ENCODE measurements around the gene PPP1R9A. TPM values are rescaled to one million over a fixed set of nuclear protein-coding genes. Genes with fewer than 3 reads are reported as not detected.
"Not testable (repeated sequence)": the region's sequence is repeated elsewhere in the genome, so short reads cannot be mapped to it uniquely, and the experiment has no call there.

PPP1R9A gene
- total and polyA plus RNA-seq, 7 experiments from 2014 or later: 0.21 to 1.4 TPM; not detected in 5

- Mint-ChIP-seq H3K4me1 (no peaks in the 10 kb centered on the region), H3K27me3 (peaks cover 0 to 6% (median 0%) of the 10 kb centered on the region in 5 donors), H3K4me3 (no peak overlapping the region), H3K9me3 (peaks cover 0 to 9% (median 4%) of the 10 kb centered on the region in 11 donors), H3K27ac (no peak overlapping the region), H3K36me3 (no peaks in the 10 kb centered on the region)
- no peak overlapping the region for H3K27ac ChIP-seq (ENCODE audit: low read depth, low read length)
- H3K27me3 ChIP-seq (ENCODE audit: control insufficient read depth in 2 of 2, insufficient read depth in 2 of 2, low read length in 2 of 2): no peaks in the 10 kb centered on the region
- no peaks in the 10 kb centered on the region for H3K9me3 ChIP-seq (ENCODE audit: control insufficient read depth in 2 of 3, low read length in 3 of 3)
- H3K36me3 ChIP-seq (ENCODE audit: control insufficient read depth in 2 of 3, insufficient read depth in 3 of 3, low read length in 3 of 3): no peaks in the 10 kb centered on the region
- ChIA-PET POLR2A (no interaction called here), CTCF (no interaction called here)
- intact Hi-C loops (cut with micrococcal nuclease): no loop called here
- no peak overlapping the region for H3K4me3 ChIP-seq (ENCODE audit: low read length)
- no peaks in the 10 kb centered on the region for H3K4me1 ChIP-seq (ENCODE audit: control insufficient read depth in 2 of 2, insufficient read depth in 2 of 2, low read length in 2 of 2)
- ATAC-seq (no peak), DNase-seq (no peak)
Observed at GRCh38 chr7:94996369-94996768, 89.0 kb downstream of the PPP1R9A start.

GRCh38 chr7:94997547-94997946 lies 90.2 kb downstream of the PPP1R9A start:
- Mint-ChIP-seq H3K9me3 (peaks cover 0 to 7% (median 0%) of the 10 kb centered on the region in 11 donors), H3K36me3 (no peaks in the 10 kb centered on the region), H3K4me1 (no peaks in the 10 kb centered on the region), H3K4me3 (no peak overlapping the region), H3K27me3 (peaks cover 0 to 12% (median 0%) of the 10 kb centered on the region in 5 donors), H3K27ac (no peak overlapping the region)
- POLR2A ChIA-PET: no interaction called here
- CTCF ChIA-PET: no interaction called here
- ATAC-seq (no peak), DNase-seq (no peak)
- H3K27ac ChIP-seq (ENCODE audit: low read depth, low read length): no peak overlapping the region
- H3K9me3 ChIP-seq (ENCODE audit: control insufficient read depth in 2 of 3, low read length in 3 of 3): no peaks in the 10 kb centered on the region
- H3K4me3 ChIP-seq (ENCODE audit: low read length): no peak overlapping the region
- intact Hi-C loops (cut with micrococcal nuclease): no loop called here
- no peaks in the 10 kb centered on the region for H3K36me3 ChIP-seq (ENCODE audit: control insufficient read depth in 2 of 3, insufficient read depth in 3 of 3, low read length in 3 of 3)
- H3K4me1 ChIP-seq (ENCODE audit: control insufficient read depth in 2 of 2, insufficient read depth in 2 of 2, low read length in 2 of 2): no peaks in the 10 kb centered on the region
- no peaks in the 10 kb centered on the region for H3K27me3 ChIP-seq (ENCODE audit: control insufficient read depth in 2 of 2, insufficient read depth in 2 of 2, low read length in 2 of 2)

GRCh38 chr7:94998266-94999068 lies 91.1 kb downstream of the PPP1R9A start:
- ChIA-PET POLR2A (no interaction called here), CTCF (no interaction called here)
- H3K27ac Mint-ChIP-seq: no peak overlapping the region
- no peaks in the 10 kb centered on the region for H3K4me1 ChIP-seq (ENCODE audit: control insufficient read depth in 2 of 2, insufficient read depth in 2 of 2, low read length in 2 of 2)
- H3K4me3 ChIP-seq (ENCODE audit: low read length): no peak overlapping the region
- H3K36me3 Mint-ChIP-seq: no peaks in the 10 kb centered on the region
- H3K9me3 Mint-ChIP-seq: peaks cover 0 to 7% (median 0%) of the 10 kb centered on the region in 11 donors
- DNase-seq (no peak), ATAC-seq (no peak)
- H3K27me3 Mint-ChIP-seq: peaks cover 0 to 12% (median 0%) of the 10 kb centered on the region in 5 donors
- intact Hi-C loops (cut with micrococcal nuclease): no loop called here
- H3K27ac ChIP-seq (ENCODE audit: low read depth, low read length): no peak overlapping the region
- no peaks in the 10 kb centered on the region for H3K36me3 ChIP-seq (ENCODE audit: control insufficient read depth in 2 of 3, insufficient read depth in 3 of 3, low read length in 3 of 3)
- H3K4me3 Mint-ChIP-seq: no peak overlapping the region
- H3K4me1 Mint-ChIP-seq: no peaks in the 10 kb centered on the region
- no peaks in the 10 kb centered on the region for H3K9me3 ChIP-seq (ENCODE audit: control insufficient read depth in 2 of 3, low read length in 3 of 3)
- no peaks in the 10 kb centered on the region for H3K27me3 ChIP-seq (ENCODE audit: control insufficient read depth in 2 of 2, insufficient read depth in 2 of 2, low read length in 2 of 2)

GRCh38 chr7:94999069-94999351 lies 91.6 kb downstream of the PPP1R9A start:
- ATAC-seq: no peak

GRCh38 chr7:94999601-95000000 lies 92.2 kb downstream of the PPP1R9A start:
- POLR2A ChIA-PET; H3K27me3 ChIP-seq (ENCODE audit: control insufficient read depth in 2 of 2, insufficient read depth in 2 of 2, low read length in 2 of 2); H3K27ac Mint-ChIP-seq; H3K36me3 Mint-ChIP-seq; DNase-seq; H3K4me1 ChIP-seq (ENCODE audit: control insufficient read depth in 2 of 2, insufficient read depth in 2 of 2, low read length in 2 of 2); H3K4me3 Mint-ChIP-seq; intact Hi-C loops (cut with micrococcal nuclease); H3K4me3 ChIP-seq (ENCODE audit: low read length); H3K9me3 ChIP-seq (ENCODE audit: control insufficient read depth in 2 of 3, low read length in 3 of 3); H3K27ac ChIP-seq (ENCODE audit: low read depth, low read length); H3K36me3 ChIP-seq (ENCODE audit: control insufficient read depth in 2 of 3, insufficient read depth in 3 of 3, low read length in 3 of 3); H3K9me3 Mint-ChIP-seq; ATAC-seq; H3K4me1 Mint-ChIP-seq; CTCF ChIA-PET: not testable (repeated sequence)
- peaks cover 0 to 12% (median 0%) of the 10 kb centered on the region in 5 donors for H3K27me3 Mint-ChIP-seq

More at GRCh38 chr7:94999069-94999351, 91.6 kb downstream of the PPP1R9A start:
- DNase-seq: no peak
- H3K27me3 Mint-ChIP-seq: peaks cover 0 to 12% (median 0%) of the 10 kb centered on the region in 5 donors
- no peaks in the 10 kb centered on the region for H3K9me3 ChIP-seq (ENCODE audit: control insufficient read depth in 2 of 3, low read length in 3 of 3)
- POLR2A ChIA-PET: no interaction called here
- CTCF ChIA-PET: no interaction called here
- no peaks in the 10 kb centered on the region for H3K27me3 ChIP-seq (ENCODE audit: control insufficient read depth in 2 of 2, insufficient read depth in 2 of 2, low read length in 2 of 2)
- intact Hi-C loops (cut with micrococcal nuclease): no loop called here
- no peaks in the 10 kb centered on the region for H3K36me3 ChIP-seq (ENCODE audit: control insufficient read depth in 2 of 3, insufficient read depth in 3 of 3, low read length in 3 of 3)
- H3K36me3 Mint-ChIP-seq: no peaks in the 10 kb centered on the region
- H3K27ac Mint-ChIP-seq: no peak overlapping the region
- no peak overlapping the region for H3K27ac ChIP-seq (ENCODE audit: low read depth, low read length)
- H3K4me1 ChIP-seq (ENCODE audit: control insufficient read depth in 2 of 2, insufficient read depth in 2 of 2, low read length in 2 of 2): no peaks in the 10 kb centered on the region
- H3K4me1 Mint-ChIP-seq: no peaks in the 10 kb centered on the region
- no peak overlapping the region for H3K4me3 Mint-ChIP-seq
- no peak overlapping the region for H3K4me3 ChIP-seq (ENCODE audit: low read length)
- peaks cover 0 to 2% (median 0%) of the 10 kb centered on the region in 11 donors for H3K9me3 Mint-ChIP-seq

- Mint-ChIP-seq H3K36me3 (no peaks in the 10 kb centered on the region), H3K4me1 (no peaks in the 10 kb centered on the region)
Observed at GRCh38 chr7:95001258-95001657, 93.9 kb downstream of the PPP1R9A start.

GRCh38 chr7:95001815-95002561 lies 94.6 kb downstream of the PPP1R9A start:
- POLR2A ChIA-PET: no interaction called here
- Mint-ChIP-seq H3K4me1 (no peaks in the 10 kb centered on the region), H3K36me3 (no peaks in the 10 kb centered on the region), H3K27ac (no peak overlapping the region), H3K9me3 (no peaks in the 10 kb centered on the region), H3K4me3 (no peak overlapping the region), H3K27me3 (peaks cover 0 to 12% (median 0%) of the 10 kb centered on the region in 5 donors)
- no peak for ATAC-seq
- intact Hi-C loops (cut with micrococcal nuclease): no loop called here
- Histone ChIP-seq H3K4me1 (ENCODE audit: control insufficient read depth in 2 of 2, insufficient read depth in 2 of 2, low read length in 2 of 2) (no peaks in the 10 kb centered on the region), H3K4me3 (ENCODE audit: low read length) (no peak overlapping the region), H3K27ac (ENCODE audit: low read depth, low read length) (no peak overlapping the region), H3K9me3 (ENCODE audit: control insufficient read depth in 2 of 3, low read length in 3 of 3) (no peaks in the 10 kb centered on the region), H3K36me3 (ENCODE audit: control insufficient read depth in 2 of 3, insufficient read depth in 3 of 3, low read length in 3 of 3) (no peaks in the 10 kb centered on the region), H3K27me3 (ENCODE audit: control insufficient read depth in 2 of 2, insufficient read depth in 2 of 2, low read length in 2 of 2) (no peaks in the 10 kb centered on the region)
- CTCF ChIA-PET: no interaction called here
- no peak for DNase-seq

More at GRCh38 chr7:95001258-95001657, 93.9 kb downstream of the PPP1R9A start:
- Histone ChIP-seq H3K4me1 (ENCODE audit: control insufficient read depth in 2 of 2, insufficient read depth in 2 of 2, low read length in 2 of 2) (no peaks in the 10 kb centered on the region), H3K27ac (ENCODE audit: low read depth, low read length) (no peak overlapping the region), H3K9me3 (ENCODE audit: control insufficient read depth in 2 of 3, low read length in 3 of 3) (no peaks in the 10 kb centered on the region), H3K36me3 (ENCODE audit: control insufficient read depth in 2 of 3, insufficient read depth in 3 of 3, low read length in 3 of 3) (no peaks in the 10 kb centered on the region), H3K27me3 (ENCODE audit: control insufficient read depth in 2 of 2, insufficient read depth in 2 of 2, low read length in 2 of 2) (no peaks in the 10 kb centered on the region), H3K4me3 (ENCODE audit: low read length) (no peak overlapping the region)
- ATAC-seq (no peak), DNase-seq (no peak)
- Mint-ChIP-seq H3K27ac (no peak overlapping the region), H3K9me3 (no peaks in the 10 kb centered on the region), H3K4me3 (no peak overlapping the region), H3K27me3 (peaks cover 0 to 12% (median 0%) of the 10 kb centered on the region in 5 donors)
- CTCF ChIA-PET: no interaction called here
- intact Hi-C loops (cut with micrococcal nuclease): no loop called here
- POLR2A ChIA-PET: no interaction called here

Data from naive thymus-derived CD4-positive, alpha-beta T cell (primary cell).